Left renal pelvis (tissue), 4 donors: ENCODE results near the gene TOLLIP. TPM values are rescaled to one million over a fixed set of nuclear protein-coding genes. Genes with fewer than 3 reads are reported as not detected.

Experiments
- DNase-seq, 4 donors: peaks; one replicate each; pipeline ENCODE4 v3.0.0-alpha.2; 2013; ENCODE audit warnings: low read depth in 4 of 4, low spot score in 3 of 4
- polyA plus RNA-seq, 4 donors: library from polyadenylated mRNA; unstranded; fragments of 120-200 nt; gene quantifications; one replicate each; pipeline ENCODE4 v1.2.1, GENCODE V29; 2013; ENCODE audit not compliant: insufficient read length in 4 of 4

The TOLLIP gene
- polyA plus RNA-seq, 4 donors, result 21.7 to 50.4 (median 35.6) TPM

- DNase-seq, result no peak
These were observed 24.1 kb downstream of the TOLLIP start for GRCh38 chr11:1285316-1285744.

DNA sequence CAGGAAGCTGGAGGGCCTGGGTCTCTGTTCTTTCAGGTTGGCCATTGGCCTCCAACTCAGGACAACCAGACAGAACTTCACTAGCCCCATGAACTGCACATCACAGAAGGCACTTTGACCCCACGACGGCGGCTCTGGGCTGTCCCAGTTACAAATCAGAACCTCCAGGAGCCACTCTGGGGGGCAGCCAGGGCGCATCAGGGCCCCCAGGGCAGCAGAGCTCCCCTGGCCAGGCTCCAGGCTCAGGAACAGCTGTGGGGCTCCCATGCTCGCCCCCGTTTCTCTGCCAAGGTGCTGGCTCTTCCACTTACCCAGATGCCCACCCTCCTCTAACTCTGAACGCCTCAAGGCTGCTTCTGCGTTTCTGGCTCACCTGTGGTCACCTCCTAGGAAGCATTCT, 25.5 kb downstream of the TOLLIP start:
- DNase-seq, result no peak

- no peak for DNase-seq
These were observed 26.3 kb downstream of the TOLLIP start for GRCh38 chr11:1283091-1283511.

- DNase-seq, result no peak
These were observed 27.5 kb downstream of the TOLLIP start for GRCh38 chr11:1281974-1282365.

DNA sequence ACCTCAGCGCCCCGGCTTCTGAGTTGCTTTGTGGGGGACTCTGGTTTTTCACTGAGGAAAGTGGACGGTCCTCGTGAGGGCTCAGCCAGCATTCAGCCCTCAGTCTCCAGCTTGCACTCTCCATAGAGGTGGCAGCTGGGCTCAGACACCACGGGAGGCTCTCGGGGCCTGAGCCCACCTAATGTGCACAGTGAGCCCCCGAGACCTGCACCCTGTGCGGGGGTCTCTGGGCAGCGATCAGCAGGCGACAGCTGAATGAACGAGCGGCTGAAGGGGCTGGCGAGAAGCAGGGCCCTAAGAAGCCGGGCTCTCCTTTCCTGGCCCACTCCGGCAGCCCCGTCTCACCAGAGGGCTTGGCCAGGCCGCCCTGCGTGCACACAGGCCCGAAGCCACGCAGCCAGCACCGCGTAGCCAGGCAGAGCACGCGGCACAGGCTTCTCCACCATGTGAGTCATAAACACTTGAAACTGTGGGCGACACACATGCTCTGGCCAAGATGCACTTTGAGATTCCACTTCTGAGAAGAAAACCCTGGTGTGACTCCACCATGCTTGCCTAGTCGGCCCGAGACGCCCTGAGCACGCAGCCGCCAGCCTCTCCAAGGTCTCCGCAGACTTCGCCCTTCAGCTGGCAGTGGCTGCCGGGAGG, 28.0 kb downstream of the TOLLIP start:
- no peak for DNase-seq

DNA sequence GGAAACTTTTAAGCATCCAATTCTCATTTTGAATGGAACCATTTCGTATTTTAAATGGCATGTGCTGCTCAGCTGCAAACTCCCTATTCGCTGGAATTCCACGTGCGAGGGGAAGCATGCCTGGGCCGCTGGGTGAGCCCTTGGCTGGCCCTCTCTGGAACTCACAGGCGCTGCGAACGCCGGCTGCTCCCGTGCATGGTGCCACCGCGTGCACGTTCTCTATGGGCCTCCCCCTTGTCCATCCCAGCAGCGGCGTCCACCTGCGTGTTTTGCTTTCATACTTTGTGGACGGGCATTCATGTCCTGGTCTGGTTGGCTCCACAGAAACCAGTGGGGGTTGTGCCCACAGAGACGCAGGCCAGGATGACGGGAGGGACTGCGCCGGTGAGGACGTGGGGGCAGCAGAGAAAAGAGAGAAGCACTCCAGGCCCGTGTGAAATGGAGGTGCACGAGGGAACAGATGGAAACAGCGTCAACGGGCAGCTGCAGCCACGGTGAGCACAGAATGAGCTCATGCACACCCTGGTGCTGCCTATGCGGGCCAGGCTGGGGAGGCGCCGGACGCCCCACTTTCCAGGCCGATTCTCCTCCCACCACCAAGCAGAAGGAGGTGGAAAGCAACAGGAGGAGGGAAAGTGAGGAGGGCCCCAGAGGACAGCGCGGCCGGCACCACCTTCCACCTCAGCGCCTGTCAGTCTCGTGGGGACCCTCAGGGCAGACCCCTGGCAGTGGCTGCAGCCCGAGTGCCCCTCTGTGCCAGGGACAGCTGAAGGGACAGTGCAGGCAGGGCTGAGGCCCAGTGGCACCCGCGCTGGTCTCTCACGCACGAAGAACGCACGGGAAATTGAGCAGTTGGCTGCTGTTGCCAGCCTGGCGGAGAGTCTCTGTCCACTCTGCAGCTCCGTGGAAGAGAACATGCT, 29.1 kb downstream of the TOLLIP start:
- no peak for DNase-seq

GRCh38 chr11:1279674-1280055, 29.8 kb downstream of the TOLLIP start:
- DNase-seq, result no peak

- no peak for DNase-seq
These were observed 30.4 kb downstream of the TOLLIP start for GRCh38 chr11:1278766-1279673.

GRCh38 chr11:1277936-1278512, 31.4 kb downstream of the TOLLIP start:
- no peak for DNase-seq

- DNase-seq, result no peak
These were observed 32.4 kb downstream of the TOLLIP start for GRCh38 chr11:1276866-1277615.

GRCh38 chr11:1276041-1276790, 33.2 kb downstream of the TOLLIP start:
- DNase-seq, result no peak

DNA sequence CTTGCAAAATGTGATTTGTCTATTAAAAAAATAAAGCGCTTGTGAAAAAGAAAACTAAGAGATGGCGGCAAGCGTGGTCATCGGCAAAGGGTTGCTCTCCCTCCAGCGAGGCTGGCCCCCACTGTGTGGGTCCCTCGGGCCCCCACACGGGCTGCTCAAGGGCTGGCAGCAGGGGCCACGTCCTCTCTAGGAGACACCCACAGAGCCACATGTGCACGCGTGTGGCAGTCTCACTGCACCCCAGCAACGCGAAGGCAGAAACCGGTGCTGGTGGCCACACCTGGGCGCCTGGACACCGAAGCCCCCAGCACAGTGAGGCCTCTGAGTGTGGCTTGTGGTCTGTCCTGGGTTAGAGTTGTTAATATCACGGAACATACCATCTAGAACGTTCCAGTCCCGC, 34.4 kb downstream of the TOLLIP start:
- no peak for DNase-seq

- DNase-seq, result no peak
These were observed 34.9 kb downstream of the TOLLIP start for GRCh38 chr11:1274501-1274900.

DNA sequence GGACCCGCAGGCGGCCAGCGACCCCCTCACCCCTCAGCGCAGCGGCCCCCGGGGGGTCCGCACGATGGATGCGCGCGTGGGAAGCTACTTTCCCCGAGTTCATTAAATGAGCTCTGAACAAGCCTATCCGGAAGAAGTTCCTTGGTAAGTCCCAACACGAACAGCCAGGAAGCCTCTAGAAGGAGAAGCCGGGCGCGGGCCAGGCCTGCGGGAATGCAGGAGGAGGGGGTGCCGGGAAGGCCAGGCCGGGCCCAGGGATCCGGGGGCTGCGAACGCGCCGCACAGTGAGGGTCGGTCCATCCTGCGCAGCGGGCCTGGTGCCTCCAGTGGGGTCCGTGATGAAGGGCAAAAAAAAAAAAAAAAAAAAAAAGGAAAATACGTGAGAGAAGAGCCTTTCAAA, 36.9 kb downstream of the TOLLIP start:
- DNase-seq, result no peak

DNA sequence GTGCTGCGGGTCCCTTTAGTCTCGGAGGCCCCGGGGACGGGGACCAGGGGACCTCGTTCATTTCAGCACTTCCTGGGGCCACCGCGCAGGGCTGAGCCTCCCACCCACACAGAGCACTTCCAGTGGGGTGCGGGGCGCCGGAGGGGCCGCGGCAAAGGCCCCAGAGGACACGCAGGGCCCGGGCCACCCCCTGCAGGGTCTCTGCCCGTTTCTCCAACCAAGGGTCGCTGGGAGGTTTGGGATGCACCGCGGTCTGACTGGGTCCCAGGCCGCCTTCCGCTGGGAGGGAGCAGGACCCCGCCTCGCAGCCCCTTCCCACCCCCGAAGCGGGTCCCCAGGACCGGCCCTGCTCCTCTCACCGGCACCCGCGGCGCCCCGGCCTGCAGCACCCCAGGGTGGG, 37.5 kb downstream of the TOLLIP start:
- DNase-seq, result no peak

GRCh38 chr11:1271406-1271805, 38.0 kb downstream of the TOLLIP start:
- DNase-seq, result no peak

GRCh38 chr11:1271002-1271401, 38.4 kb downstream of the TOLLIP start:
- DNase-seq, result no peak

DNA sequence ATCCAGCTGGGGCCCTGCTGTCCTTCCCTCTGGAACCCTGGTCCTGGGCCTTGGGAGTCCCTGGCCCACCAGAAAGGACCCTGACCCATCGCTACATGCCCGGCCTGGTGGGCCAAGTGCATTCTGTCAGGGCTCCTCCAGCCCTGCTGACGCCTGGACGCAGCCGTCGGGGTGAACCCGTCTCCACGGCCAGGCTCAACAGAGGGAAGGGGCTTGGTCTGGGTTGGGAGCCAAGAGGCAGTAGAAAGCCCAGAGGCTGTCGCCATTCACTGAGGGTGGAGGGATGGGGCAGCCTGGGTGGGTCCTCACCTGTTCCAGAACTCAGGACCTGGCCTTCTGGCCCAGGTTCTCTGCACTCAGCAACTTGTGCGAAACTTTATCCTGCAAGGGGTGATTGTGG, 39.0 kb downstream of the TOLLIP start:
- no peak for DNase-seq

GRCh38 chr11:1269957-1270356, 39.5 kb downstream of the TOLLIP start:
- no peak for DNase-seq
